H9 (cell line): Measurements from ENCODE around the gene BPIFB1. TPM values are rescaled to one million over a fixed set of nuclear protein-coding genes. Genes with fewer than 3 reads are reported as not detected.

ENCODE experiments used
- DNase-seq: peaks from one replicate; pipeline ENCODE4 v3.0.0-alpha.2; 2017
- H2AFZ ChIP-seq: one replicate; pipeline ENCODE4 v1.6.1; 2013; ENCODE audit warnings: mild to moderate bottlenecking, low read length, control low read depth, moderate library complexity
- H2AK5ac ChIP-seq: 2 replicates; pipeline ENCODE4 v1.6.1; 2013; ENCODE audit warnings: low read length, control low read depth, mixed read lengths; ENCODE audit not compliant: insufficient read length
- H2BK120ac ChIP-seq: one replicate; pipeline ENCODE4 v1.6.1; 2013; ENCODE audit warnings: low read depth, mild to moderate bottlenecking, low read length, control low read depth, inconsistent platforms; ENCODE audit not compliant: poor library complexity, severe bottlenecking
- H2BK12ac ChIP-seq: 2 replicates; pipeline ENCODE4 v1.6.1; 2013; ENCODE audit warnings: low read length, control low read depth, mixed read lengths, low read depth; ENCODE audit not compliant: insufficient read length
- H2BK15ac ChIP-seq: 2 replicates; pipeline ENCODE4 v1.6.1; 2013; ENCODE audit warnings: low read depth, low read length, control low read depth
- H2BK20ac ChIP-seq: one replicate; pipeline ENCODE4 v1.6.1; 2013; ENCODE audit warnings: low read depth, mild to moderate bottlenecking, low read length, control low read depth, inconsistent platforms; ENCODE audit not compliant: poor library complexity, severe bottlenecking
- H2BK5ac ChIP-seq: 2 replicates; pipeline ENCODE4 v1.6.1; 2013; ENCODE audit warnings: low read length, control low read depth, mixed read lengths; ENCODE audit not compliant: insufficient read length
- H3K14ac ChIP-seq: 2 replicates; pipeline ENCODE4 v1.6.1; 2013; ENCODE audit warnings: low read length, control low read depth; ENCODE audit not compliant: insufficient read depth
- H3K18ac ChIP-seq: 2 replicates; pipeline ENCODE4 v1.6.1; 2013; ENCODE audit warnings: low read depth, mild to moderate bottlenecking, mixed read lengths, low read length, control low read depth; ENCODE audit not compliant: insufficient read length
- H3K23ac ChIP-seq: 2 replicates; pipeline ENCODE4 v1.6.1; 2013; ENCODE audit warnings: low read length, control low read depth, mixed read lengths, low read depth; ENCODE audit not compliant: insufficient read length
- H3K23me2 ChIP-seq: 2 replicates; pipeline ENCODE4 v1.6.1; 2013; ENCODE audit warnings: low read depth, mild to moderate bottlenecking, mixed read lengths, low read length, control low read depth; ENCODE audit not compliant: insufficient read length, poor library complexity, severe bottlenecking
- H3K27ac ChIP-seq: 2 replicates; pipeline ENCODE4 v1.5.1; 2013; ENCODE audit warnings: low read length, control low read depth, mixed read lengths, low read depth; ENCODE audit not compliant: insufficient read length
- H3K27me3 ChIP-seq: 2 replicates; pipeline ENCODE4 v1.6.1; 2013; ENCODE audit warnings: low read length, control low read depth, inconsistent platforms; ENCODE audit not compliant: insufficient read depth
- H3K4ac ChIP-seq: 2 replicates; pipeline ENCODE4 v1.6.1; 2013; ENCODE audit warnings: low read depth, mild to moderate bottlenecking, control low read depth, inconsistent platforms, low read length, moderate library complexity
- H3K4me1 ChIP-seq: 2 replicates; pipeline ENCODE4 v1.6.1; 2013; ENCODE audit warnings: low read length, control low read depth, inconsistent platforms; ENCODE audit not compliant: insufficient read depth
- H3K4me2 ChIP-seq: 2 replicates; pipeline ENCODE4 v1.6.1; 2013; ENCODE audit warnings: low read length, control low read depth, mixed read lengths; ENCODE audit not compliant: insufficient read length, insufficient read depth
- H3K56ac ChIP-seq: 2 replicates; pipeline ENCODE4 v1.6.1; 2013; ENCODE audit warnings: low read depth, mild to moderate bottlenecking, mixed read lengths, low read length, control low read depth; ENCODE audit not compliant: insufficient read length
- H3K79me1 ChIP-seq: 2 replicates; pipeline ENCODE4 v1.6.1; 2013; ENCODE audit warnings: low read depth, mild to moderate bottlenecking, moderate library complexity, low read length, control low read depth, inconsistent platforms; ENCODE audit not compliant: insufficient read depth, poor library complexity, severe bottlenecking
- H3K79me2 ChIP-seq: 2 replicates; pipeline ENCODE4 v1.6.1; 2013; ENCODE audit warnings: low read length, control low read depth, inconsistent platforms; ENCODE audit not compliant: insufficient read depth
- H3K9ac ChIP-seq: 2 replicates; pipeline ENCODE4 v1.6.1; 2013; ENCODE audit warnings: low read length, control low read depth, mixed read lengths; ENCODE audit not compliant: insufficient read length; ENCODE audit errors: extremely low read depth
- H3K9me3 ChIP-seq: one replicate; pipeline ENCODE4 v1.6.1; 2013; ENCODE audit warnings: low read depth, low read length, inconsistent platforms; ENCODE audit not compliant: control insufficient read depth
- H3T11ph ChIP-seq: one replicate; pipeline ENCODE4 v1.6.1; 2013; ENCODE audit warnings: mild to moderate bottlenecking, low read length, control low read depth, inconsistent platforms
- H4K20me1 ChIP-seq: one replicate; pipeline ENCODE4 v1.6.1; 2013; ENCODE audit not compliant: control insufficient read depth, insufficient read length, insufficient read depth
- H4K5ac ChIP-seq: 2 replicates; pipeline ENCODE4 v1.6.1; 2013; ENCODE audit warnings: low read depth, mild to moderate bottlenecking, mixed read lengths, low read length, control low read depth; ENCODE audit not compliant: insufficient read length
- H4K8ac ChIP-seq: replicated peaks from 2 replicates; pipeline ENCODE4 v1.6.1; 2013; ENCODE audit warnings: low read length, control low read depth, mixed read lengths, low read depth; ENCODE audit not compliant: insufficient read length
- H4K91ac ChIP-seq: 2 replicates; pipeline ENCODE4 v1.6.1; 2013; ENCODE audit warnings: low read depth, mild to moderate bottlenecking, moderate library complexity, mixed read lengths, low read length, control low read depth; ENCODE audit not compliant: insufficient read length
- H3K27ac Mint-ChIP-seq, 3 experiments: 2 replicates in 2 of 3; 3 replicates in 1 of 3; pipeline ENCODE4 v1.8.0; 2020 to 2021; ENCODE audit warnings: mixed read lengths in 3 of 3, mild to moderate bottlenecking in 1 of 3, moderate library complexity in 1 of 3
- H3K27me3 Mint-ChIP-seq: 2 replicates; pipeline ENCODE4 v1.8.0; 2021; ENCODE audit warnings: low read depth, mild to moderate bottlenecking, moderate library complexity, mixed read lengths
- H3K36me3 Mint-ChIP-seq, 3 experiments: 2 replicates in 2 of 3; 3 replicates in 1 of 3; pipeline ENCODE4 v1.8.0; 2020 to 2021; ENCODE audit warnings: low read depth in 3 of 3, mixed read lengths in 3 of 3; ENCODE audit not compliant: insufficient read depth in 1 of 3
- H3K4me1 Mint-ChIP-seq, 2 experiments: 2 replicates each; pipeline ENCODE4 v1.8.0; 2020; ENCODE audit warnings: mixed read lengths in 2 of 2
- H3K4me3 Mint-ChIP-seq, 2 experiments: 2 replicates in 1 of 2; 3 replicates in 1 of 2; pipeline ENCODE4 v1.8.0; 2020 to 2021; ENCODE audit warnings: mild to moderate bottlenecking in 2 of 2, mixed read lengths in 2 of 2, moderate library complexity in 1 of 2
- H3K9me3 Mint-ChIP-seq, 2 experiments: 2 replicates in 1 of 2; 3 replicates in 1 of 2; pipeline ENCODE4 v1.8.0; 2020; ENCODE audit warnings: mild to moderate bottlenecking in 2 of 2, mixed read lengths in 2 of 2, moderate library complexity in 1 of 2
- WGBS: extraction: QIAGEN DNeasy Blood & Tissue Kit; methylation state at CpG from one replicate; pipeline ENCODE4 v1.1.7; 2013; ENCODE audit warnings: missing lambda C conversion rate, low lambda C conversion rate, mixed read lengths; ENCODE audit not compliant: insufficient read length; ENCODE audit errors: extremely low coverage; 5-methylcytosine and 5-hydroxymethylcytosine counted together
- total RNA-seq: library from RNA; stranded (reverse); gene quantifications from 2 replicates; pipeline ENCODE4 v1.2.1, GENCODE V29; 2021
- TF ChIP-seq, protein P1 (sequence below): fragments of 200-600 bp; sonication (generic); conservative IDR thresholded peaks from 3 replicates; pipeline ENCODE4 v1.8.0; 2021; ENCODE audit warnings: antibody characterized with exemption, mild to moderate bottlenecking

Gene BPIFB1
- total RNA-seq, 1 experiment from 2014 or later: not detected

DNA sequence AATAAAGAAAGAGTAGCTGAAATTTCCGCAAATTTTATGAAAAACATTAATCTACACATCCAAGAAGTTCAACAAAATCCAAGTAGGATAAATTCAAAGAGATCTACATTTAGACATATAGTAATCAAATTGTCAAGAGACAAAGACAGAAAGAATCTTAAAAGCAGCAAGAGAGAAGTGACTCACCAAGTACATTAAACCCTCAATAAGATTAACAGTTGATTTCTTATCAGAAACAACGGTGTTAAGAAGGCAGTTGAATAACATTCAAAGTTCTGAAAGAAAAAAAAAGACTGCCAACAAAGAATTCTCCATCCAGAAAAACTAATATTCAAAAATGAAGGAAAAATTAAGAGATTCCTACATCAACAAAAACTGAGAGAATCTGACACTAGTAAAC is 28.0 kb upstream of the BPIFB1 start:
- no peak overlapping the region for H3K4ac ChIP-seq
- no peak overlapping the region for H2AK5ac ChIP-seq
- no peak overlapping the region for H2BK5ac ChIP-seq
- H3K79me2 ChIP-seq: no peaks in the 10 kb centered on the region
- H2AFZ ChIP-seq: no peak overlapping the region
- no peak overlapping the region for H2BK12ac ChIP-seq
- H3K23me2 ChIP-seq: no peaks in the 10 kb centered on the region
- H2BK15ac ChIP-seq: no peak overlapping the region
- no peaks in the 10 kb centered on the region for H3K27me3 ChIP-seq
- no peak overlapping the region for H2BK20ac ChIP-seq
- Mint-ChIP-seq H3K27me3 (peaks cover 3% of the 10 kb centered on the region; the same call in 1 of the 2 replicates), H3K36me3 (no peaks in the 10 kb centered on the region), H3K4me1 (peaks cover 4% of the 10 kb centered on the region in 2 experiments; a peak in 3 of 4 replicates), H3K27ac (no peak overlapping the region), H3K4me3 (no peak overlapping the region), H3K9me3 (no peaks in the 10 kb centered on the region; a peak in 1 of 5 replicates)
- H3K27ac ChIP-seq: no peak overlapping the region
- no peak overlapping the region for H3K56ac ChIP-seq
- no peaks in the 10 kb centered on the region for H3K79me1 ChIP-seq
- no peak overlapping the region for H3K4me2 ChIP-seq
- TF ChIP-seq, protein P1, sequence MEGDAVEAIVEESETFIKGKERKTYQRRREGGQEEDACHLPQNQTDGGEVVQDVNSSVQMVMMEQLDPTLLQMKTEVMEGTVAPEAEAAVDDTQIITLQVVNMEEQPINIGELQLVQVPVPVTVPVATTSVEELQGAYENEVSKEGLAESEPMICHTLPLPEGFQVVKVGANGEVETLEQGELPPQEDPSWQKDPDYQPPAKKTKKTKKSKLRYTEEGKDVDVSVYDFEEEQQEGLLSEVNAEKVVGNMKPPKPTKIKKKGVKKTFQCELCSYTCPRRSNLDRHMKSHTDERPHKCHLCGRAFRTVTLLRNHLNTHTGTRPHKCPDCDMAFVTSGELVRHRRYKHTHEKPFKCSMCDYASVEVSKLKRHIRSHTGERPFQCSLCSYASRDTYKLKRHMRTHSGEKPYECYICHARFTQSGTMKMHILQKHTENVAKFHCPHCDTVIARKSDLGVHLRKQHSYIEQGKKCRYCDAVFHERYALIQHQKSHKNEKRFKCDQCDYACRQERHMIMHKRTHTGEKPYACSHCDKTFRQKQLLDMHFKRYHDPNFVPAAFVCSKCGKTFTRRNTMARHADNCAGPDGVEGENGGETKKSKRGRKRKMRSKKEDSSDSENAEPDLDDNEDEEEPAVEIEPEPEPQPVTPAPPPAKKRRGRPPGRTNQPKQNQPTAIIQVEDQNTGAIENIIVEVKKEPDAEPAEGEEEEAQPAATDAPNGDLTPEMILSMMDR: no peak
- no peak overlapping the region for H3T11ph ChIP-seq
- H3K18ac ChIP-seq: no peak overlapping the region
- no peak overlapping the region for H3K14ac ChIP-seq
- H4K91ac ChIP-seq: no peak overlapping the region
- no peaks in the 10 kb centered on the region for H4K20me1 ChIP-seq
- H2BK120ac ChIP-seq: no peak overlapping the region
- DNase-seq: no peak
- no peak overlapping the region for H4K5ac ChIP-seq
- H3K9ac ChIP-seq: no peak overlapping the region
- no peak overlapping the region for H4K8ac ChIP-seq
- H3K23ac ChIP-seq: no peak overlapping the region
- H3K4me1 ChIP-seq: no peaks in the 10 kb centered on the region
- no CpG with 5 or more reads among the region's 2 CpGs for WGBS
- H3K9me3 ChIP-seq: no peaks in the 10 kb centered on the region
